Measurements from ENCODE around the gene WDTC1. TPM values are rescaled to one million over a fixed set of nuclear protein-coding genes. Genes with fewer than 3 reads are reported as not detected.

Gene WDTC1
- total and polyA plus RNA-seq, 2 of the 8 experiments (the other 6 are each of a cell fraction or from before 2014, with no cell fraction given) = 7.5 to 18.7 TPM

DNA sequence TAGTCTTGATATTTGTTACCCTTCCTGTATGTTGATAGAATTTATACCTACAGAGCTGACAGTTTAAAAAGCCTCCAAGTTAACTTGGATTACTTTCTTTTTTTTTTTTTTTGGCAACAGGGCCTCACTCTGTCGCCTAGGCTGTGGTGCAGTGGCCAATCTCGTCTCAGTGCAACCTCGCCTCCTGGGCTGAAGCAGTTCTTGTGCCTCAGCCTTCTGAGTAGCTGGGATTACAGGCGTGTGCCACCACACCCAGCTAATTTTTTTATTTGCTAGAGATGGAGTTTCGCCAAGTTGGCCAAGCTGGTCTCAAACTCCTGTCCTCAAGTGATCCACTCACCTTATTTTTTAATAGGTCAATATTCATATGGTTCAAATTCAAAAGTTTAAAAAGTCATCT is 32.7 kb downstream of the WDTC1 start:
- H2BK12ac ChIP-seq (ENCODE audit: low read depth, low read length) = no peak overlapping the region
- CTCF ChIA-PET (ENCODE audit: partially characterized antibody) = interaction anchor here (0.6 to 3.9 kb wide), 9 partner anchors 9 to 224 kb away, joined by 3 to 21 read pairs (median 3); no protein-coding TSS in a partner anchor
- H2BK120ac ChIP-seq (replicated peaks; ENCODE audit: low read depth, low read length) = no peak overlapping the region
- H2AK5ac ChIP-seq (ENCODE audit: low read depth, low read length) = no peak overlapping the region
- H3K27me3 ChIP-seq (replicated peaks in 1 of 4; ENCODE audit: control insufficient read depth in 3 of 4, extremely low read depth in 1 of 4, insufficient read depth in 3 of 4, low read length in 3 of 4) = no peaks in the 10 kb centered on the region
- no peak overlapping the region for H3K9ac ChIP-seq (replicated peaks in 1 of 4; ENCODE audit: extremely low read depth in 1 of 4, low read depth in 3 of 4, low read length in 3 of 4)
- no peak overlapping the region for H3K18ac ChIP-seq (ENCODE audit: extremely low read depth, low read length)
- H2BK20ac ChIP-seq (ENCODE audit: low read length) = no peak overlapping the region
- no peak overlapping the region for H3K56ac ChIP-seq (replicated peaks; ENCODE audit: insufficient read length, low read depth, low read length)
- H2BK15ac ChIP-seq (ENCODE audit: low read length) = no peak overlapping the region
- no peaks in the 10 kb centered on the region for H3K9me3 ChIP-seq (ENCODE audit: insufficient read depth in 2 of 2, low read depth in 1 of 2, low read length in 1 of 2)
- no peak overlapping the region for H3K4me3 ChIP-seq (ENCODE audit: extremely low read depth in 1 of 4, insufficient read depth in 2 of 4, low read depth in 3 of 4, low read length in 4 of 4)
- no peak overlapping the region for H4K5ac ChIP-seq (ENCODE audit: insufficient read length, low read depth, low read length)
- H3K27ac ChIP-seq (ENCODE audit: low read depth, low read length) = no peak overlapping the region
- H3K23me2 ChIP-seq (ENCODE audit: low read depth, low read length) = no peaks in the 10 kb centered on the region
- POLR2A ChIA-PET (ENCODE audit: partially characterized antibody) = interaction anchor here (1.2 to 1.5 kb wide), 2 partner anchors 10 to 13 kb away, joined by 3 read pairs; no protein-coding TSS in a partner anchor
- no peaks in the 10 kb centered on the region for H4K20me1 ChIP-seq (replicated peaks in 1 of 2; ENCODE audit: control insufficient read depth in 1 of 2, insufficient read depth in 2 of 2, low read length in 2 of 2)
- H3K79me1 ChIP-seq (ENCODE audit: low read depth, low read length) = no peaks in the 10 kb centered on the region
- WGBS, 2 experiments (ENCODE audit: extremely low coverage in 1 of 2, insufficient coverage in 1 of 2, insufficient read length in 1 of 2, insufficient replicate concordance in 2 of 2, low coverage in 1 of 2, low lambda C conversion rate in 2 of 2, missing lambda C conversion rate in 1 of 2) = 90% methylated on average over 4 of the region's 5 CpGs; no CpG with 5 or more reads in 1 of the 2 experiments
- H4K91ac ChIP-seq (replicated peaks; ENCODE audit: insufficient read length, low read length) = no peak overlapping the region
- FAIRE-seq = no peak
- H3K36me3 ChIP-seq (ENCODE audit: control insufficient read depth in 2 of 4, insufficient read depth in 4 of 4, low read length in 3 of 4) = no peaks in the 10 kb centered on the region
- no peak overlapping the region for H3K4ac ChIP-seq (replicated peaks; ENCODE audit: insufficient read length, low read depth, low read length)
- no peak overlapping the region for H2AFZ ChIP-seq (ENCODE audit: low read length)
- H2BK5ac ChIP-seq (ENCODE audit: low read depth, low read length) = no peak overlapping the region
- H3K4me2 ChIP-seq (ENCODE audit: insufficient read depth in 1 of 2, low read depth in 2 of 2, low read length in 2 of 2) = no peak overlapping the region
- no peak overlapping the region for H4K8ac ChIP-seq (ENCODE audit: extremely low read depth, insufficient read depth, low read length)
- no peaks in the 10 kb centered on the region for H3K4me1 ChIP-seq (replicated peaks in 1 of 4; ENCODE audit: control insufficient read depth in 3 of 4, insufficient read depth in 4 of 4, low read length in 3 of 4)
- no peak overlapping the region for H3K14ac ChIP-seq (ENCODE audit: insufficient read length)
- H3K79me2 ChIP-seq (ENCODE audit: control insufficient read depth in 1 of 2, insufficient read depth in 2 of 2, low read length in 2 of 2) = no peaks in the 10 kb centered on the region
- H3K23ac ChIP-seq (ENCODE audit: insufficient read length) = no peak overlapping the region
- no peak for DNase-seq (ENCODE audit: low read depth in 1 of 2, low spot score in 2 of 2)
- TF ChIP-seq SP4 (IDR thresholded peaks at IDR 0.05; ENCODE audit: low read length) = no peak
- no peak for TF ChIP-seq SAP30 (IDR thresholded peaks at IDR 0.05; ENCODE audit: insufficient read depth, insufficient replicate concordance, low read length)
- TF ChIP-seq, protein P1, sequence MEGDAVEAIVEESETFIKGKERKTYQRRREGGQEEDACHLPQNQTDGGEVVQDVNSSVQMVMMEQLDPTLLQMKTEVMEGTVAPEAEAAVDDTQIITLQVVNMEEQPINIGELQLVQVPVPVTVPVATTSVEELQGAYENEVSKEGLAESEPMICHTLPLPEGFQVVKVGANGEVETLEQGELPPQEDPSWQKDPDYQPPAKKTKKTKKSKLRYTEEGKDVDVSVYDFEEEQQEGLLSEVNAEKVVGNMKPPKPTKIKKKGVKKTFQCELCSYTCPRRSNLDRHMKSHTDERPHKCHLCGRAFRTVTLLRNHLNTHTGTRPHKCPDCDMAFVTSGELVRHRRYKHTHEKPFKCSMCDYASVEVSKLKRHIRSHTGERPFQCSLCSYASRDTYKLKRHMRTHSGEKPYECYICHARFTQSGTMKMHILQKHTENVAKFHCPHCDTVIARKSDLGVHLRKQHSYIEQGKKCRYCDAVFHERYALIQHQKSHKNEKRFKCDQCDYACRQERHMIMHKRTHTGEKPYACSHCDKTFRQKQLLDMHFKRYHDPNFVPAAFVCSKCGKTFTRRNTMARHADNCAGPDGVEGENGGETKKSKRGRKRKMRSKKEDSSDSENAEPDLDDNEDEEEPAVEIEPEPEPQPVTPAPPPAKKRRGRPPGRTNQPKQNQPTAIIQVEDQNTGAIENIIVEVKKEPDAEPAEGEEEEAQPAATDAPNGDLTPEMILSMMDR (IDR thresholded peaks at IDR 0.05; ENCODE audit: control extremely low read depth in 1 of 3, insufficient read depth in 1 of 3, low read depth in 1 of 3, low read length in 3 of 3) = no peak
- TF ChIP-seq TCF12 (IDR thresholded peaks at IDR 0.05; ENCODE audit: low read depth, low read length) = no peak
- TF ChIP-seq TEAD4 (IDR thresholded peaks at IDR 0.05; ENCODE audit: low read depth, low read length) = no peak
- no peak for TF ChIP-seq KDM4A (IDR thresholded peaks at IDR 0.05; ENCODE audit: low read depth, low read length, severe bottlenecking)
- no peak for TF ChIP-seq CREB1 (IDR thresholded peaks at IDR 0.05)
- TF ChIP-seq CTBP2 (IDR thresholded peaks at IDR 0.05; ENCODE audit: borderline replicate concordance, insufficient read depth, insufficient read length, low read length) = no peak
- TF ChIP-seq KDM5A (IDR thresholded peaks at IDR 0.05; ENCODE audit: low read length) = no peak
- no peak for TF ChIP-seq SIX5 (IDR thresholded peaks at IDR 0.05; ENCODE audit: low read depth, low read length)
- no peak for TF ChIP-seq RFX5 (IDR thresholded peaks at IDR 0.05; ENCODE audit: borderline replicate concordance, low read depth, low read length)
- no peak for TF ChIP-seq CHD2 (IDR thresholded peaks at IDR 0.05; ENCODE audit: low read length)
- TF ChIP-seq RXRA (IDR thresholded peaks at IDR 0.05; ENCODE audit: insufficient read depth, low read depth, low read length) = no peak
